ENCODE measurements around the gene ALKAL2.

- TF ChIP-seq POLR2A (IDR thresholded peaks at IDR 0.05; ENCODE audit: low read depth, low read length) = no peak
- no peak for TF ChIP-seq CTCF (IDR thresholded peaks at IDR 0.05; ENCODE audit: extremely low read depth in 1 of 2, insufficient read depth in 1 of 2, low read depth in 1 of 2, low read length in 2 of 2)
- TF ChIP-seq EZH2 (IDR thresholded peaks at IDR 0.05; ENCODE audit: borderline replicate concordance, low read depth, low read length, severe bottlenecking) = no peak
- no peak for TF ChIP-seq POLR2AphosphoS5 (IDR thresholded peaks at IDR 0.05; ENCODE audit: insufficient read depth, low read depth, low read length)
- no peak for TF ChIP-seq FOS (IDR thresholded peaks at IDR 0.05; ENCODE audit: borderline replicate concordance, insufficient read depth, low read length)
These were observed 6.5 kb downstream of the ALKAL2 start for GRCh38 chr2:281381-281780.
